Measurements from ENCODE around the gene RPL36A. TPM values are rescaled to one million over a fixed set of nuclear protein-coding genes. Genes with fewer than 3 reads are reported as not detected.

Gene RPL36A
- total RNA-seq, 1 donor from 2014 or later, result 427 TPM

DNA sequence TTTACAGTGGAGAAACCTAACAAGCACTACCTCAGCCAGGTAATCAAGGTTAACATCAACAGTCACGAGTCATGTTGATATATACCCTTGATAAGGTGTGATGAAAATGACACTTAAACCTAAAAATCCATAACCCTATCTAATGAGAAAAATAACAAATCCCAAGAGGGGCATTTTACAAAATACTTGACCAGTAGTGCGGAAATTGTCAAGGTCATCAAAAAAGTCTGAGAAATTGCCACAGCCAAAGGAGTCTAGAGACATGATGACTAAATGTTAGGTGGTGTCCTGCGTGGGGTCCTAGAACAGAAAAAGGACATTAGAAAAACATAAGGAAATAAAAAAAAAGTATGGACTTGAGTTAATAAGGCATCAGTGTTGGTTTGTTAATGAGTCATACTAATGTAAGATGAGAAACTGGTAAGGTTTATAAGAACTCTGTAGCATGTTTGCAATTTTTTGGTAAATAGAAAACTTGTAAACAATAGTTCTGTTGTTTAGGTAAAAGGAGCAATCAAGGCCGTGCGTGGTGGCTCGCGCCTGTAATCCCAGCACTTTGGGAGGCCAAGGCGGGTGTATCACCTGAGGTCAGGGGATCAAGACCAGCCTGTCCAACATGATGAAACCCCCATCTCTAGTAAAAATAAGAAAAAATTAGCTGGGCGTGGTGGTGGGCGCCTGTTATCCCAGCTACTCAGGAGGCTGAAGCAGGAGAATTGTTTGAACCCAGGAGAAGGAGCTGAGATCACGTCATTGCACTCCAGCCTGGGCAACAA lies 2.9 kb downstream of the RPL36A start:
- DNase-seq (ENCODE audit: low spot score), result no peak

DNA sequence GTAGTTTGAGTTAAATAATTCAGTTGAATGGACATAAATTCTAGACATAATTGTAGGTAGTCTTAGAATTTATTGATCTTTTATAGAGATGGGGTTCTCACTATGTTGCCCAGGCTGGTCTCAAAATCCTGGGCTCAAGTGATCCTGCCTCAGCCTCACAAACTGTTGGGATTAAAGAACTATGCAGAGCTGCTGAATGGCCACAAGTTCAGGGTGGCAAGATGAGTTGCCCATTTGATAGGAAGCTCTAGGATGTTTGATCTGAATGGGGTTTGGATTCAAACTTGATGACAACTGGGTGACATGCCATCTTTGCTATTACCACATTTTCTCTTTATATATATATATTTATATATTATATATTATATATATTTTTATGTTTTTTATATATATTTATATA lies 3.6 kb downstream of the RPL36A start:
- no peak for DNase-seq (ENCODE audit: low spot score)

DNA sequence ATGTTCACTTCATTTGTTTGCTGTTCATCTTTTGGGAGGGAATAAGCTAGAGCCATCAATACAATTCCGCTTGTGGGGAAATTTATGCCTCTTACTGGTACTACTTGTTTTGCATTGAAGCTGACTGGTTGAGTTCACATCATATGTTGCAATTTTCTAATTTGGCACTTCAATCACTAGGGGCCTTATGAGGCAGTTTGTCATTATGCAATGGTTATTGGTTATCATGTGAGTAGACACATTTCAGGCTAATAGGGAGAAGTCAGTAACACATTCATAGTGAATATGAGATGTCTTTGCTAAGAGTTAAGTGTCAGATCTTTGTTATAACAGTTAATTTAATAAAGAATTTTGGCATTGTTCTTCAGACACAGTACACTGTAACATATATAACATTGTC lies 5.0 kb downstream of the RPL36A start:
- no peak for DNase-seq (ENCODE audit: low spot score)

DNA sequence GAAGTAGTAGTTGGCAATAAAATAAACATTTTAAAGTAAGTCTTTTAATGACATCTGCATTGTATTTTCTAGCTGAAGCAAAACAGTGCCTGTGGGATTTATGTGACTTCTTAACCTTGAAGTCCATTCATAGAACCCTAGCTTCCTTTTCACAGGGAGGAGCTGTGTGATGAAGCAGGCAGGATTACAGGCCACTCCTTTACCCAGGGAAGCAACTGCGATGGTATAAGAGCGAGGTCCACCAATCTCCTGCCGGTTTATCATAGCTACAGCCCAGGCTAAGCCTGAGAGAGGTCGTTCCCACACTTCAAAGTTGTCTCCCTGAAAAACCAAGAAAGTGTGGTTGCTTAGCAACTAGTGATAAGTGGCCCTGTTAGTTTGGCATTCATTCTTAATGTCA lies 7.0 kb downstream of the RPL36A start:
- DNase-seq (ENCODE audit: low spot score), result no peak

DNA sequence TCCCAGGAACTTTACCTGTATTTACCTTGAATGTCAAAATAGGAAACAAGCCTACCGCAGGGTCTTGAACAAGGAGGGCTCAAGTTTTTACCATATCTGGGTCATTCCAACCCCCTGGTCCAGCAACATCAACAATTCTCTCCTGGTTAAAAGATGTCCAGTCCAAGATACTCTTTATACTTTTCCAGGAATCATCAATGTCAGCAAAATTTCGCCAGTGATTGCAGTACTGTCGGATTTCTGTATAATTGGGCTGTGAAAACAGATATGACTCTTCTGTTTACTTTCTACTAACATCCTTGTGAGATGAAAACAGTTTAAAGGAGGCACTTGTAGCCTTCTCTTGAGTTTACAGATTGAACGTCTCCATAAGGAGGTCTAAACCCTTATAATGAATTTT lies 7.9 kb downstream of the RPL36A start:
- no peak for DNase-seq (ENCODE audit: low spot score)

DNA sequence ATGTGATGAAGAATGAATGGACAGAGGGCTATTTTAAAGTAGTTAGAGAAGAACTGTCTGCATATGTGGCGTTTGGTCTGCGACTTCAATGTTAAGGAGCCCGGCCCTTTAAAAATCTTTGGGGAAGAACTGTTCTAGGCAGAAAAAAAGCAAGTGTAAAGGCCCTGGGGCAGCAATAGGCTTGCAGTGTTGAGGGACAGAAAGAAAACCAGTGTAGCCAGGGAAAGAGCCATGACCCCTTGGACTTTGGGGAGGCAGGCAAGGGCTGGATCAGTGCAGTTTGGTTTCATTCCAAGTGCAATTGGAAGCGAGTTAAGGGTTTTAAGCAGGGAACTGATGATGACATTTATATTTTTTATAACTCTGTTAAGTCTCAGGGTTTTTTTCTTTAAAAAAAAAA lies 9.0 kb downstream of the RPL36A start:
- no peak for DNase-seq (ENCODE audit: low spot score)

DNA sequence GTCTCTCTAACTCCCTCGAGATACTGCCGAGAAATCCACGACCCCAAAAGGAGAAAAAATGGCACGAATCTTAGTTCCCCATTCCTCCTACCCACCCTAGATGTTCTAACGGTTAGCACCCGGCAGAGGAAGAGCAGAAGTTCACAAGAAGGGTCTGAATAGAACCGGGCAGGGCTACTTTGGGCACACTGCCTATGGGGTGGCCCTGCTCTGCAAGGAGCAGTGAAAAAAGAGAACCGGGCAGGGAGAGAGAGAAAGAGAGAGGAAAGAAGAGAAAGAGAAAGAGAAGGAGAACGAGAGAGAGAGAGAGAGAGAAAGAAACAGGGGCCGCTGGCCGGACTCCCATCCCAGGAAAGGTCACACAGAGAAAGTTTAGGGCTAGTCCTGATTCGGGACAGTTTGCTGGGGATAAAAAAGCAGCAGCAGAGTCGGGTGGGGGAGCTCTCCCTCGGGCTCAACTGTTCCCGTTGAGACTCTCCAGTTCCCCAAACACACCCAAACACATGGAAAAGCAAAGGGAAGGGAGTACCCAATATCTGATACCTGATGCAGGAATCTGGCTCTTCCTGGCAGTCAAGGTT lies 16.4 kb downstream of the RPL36A start:
- no peak for DNase-seq (ENCODE audit: low spot score)

DNA sequence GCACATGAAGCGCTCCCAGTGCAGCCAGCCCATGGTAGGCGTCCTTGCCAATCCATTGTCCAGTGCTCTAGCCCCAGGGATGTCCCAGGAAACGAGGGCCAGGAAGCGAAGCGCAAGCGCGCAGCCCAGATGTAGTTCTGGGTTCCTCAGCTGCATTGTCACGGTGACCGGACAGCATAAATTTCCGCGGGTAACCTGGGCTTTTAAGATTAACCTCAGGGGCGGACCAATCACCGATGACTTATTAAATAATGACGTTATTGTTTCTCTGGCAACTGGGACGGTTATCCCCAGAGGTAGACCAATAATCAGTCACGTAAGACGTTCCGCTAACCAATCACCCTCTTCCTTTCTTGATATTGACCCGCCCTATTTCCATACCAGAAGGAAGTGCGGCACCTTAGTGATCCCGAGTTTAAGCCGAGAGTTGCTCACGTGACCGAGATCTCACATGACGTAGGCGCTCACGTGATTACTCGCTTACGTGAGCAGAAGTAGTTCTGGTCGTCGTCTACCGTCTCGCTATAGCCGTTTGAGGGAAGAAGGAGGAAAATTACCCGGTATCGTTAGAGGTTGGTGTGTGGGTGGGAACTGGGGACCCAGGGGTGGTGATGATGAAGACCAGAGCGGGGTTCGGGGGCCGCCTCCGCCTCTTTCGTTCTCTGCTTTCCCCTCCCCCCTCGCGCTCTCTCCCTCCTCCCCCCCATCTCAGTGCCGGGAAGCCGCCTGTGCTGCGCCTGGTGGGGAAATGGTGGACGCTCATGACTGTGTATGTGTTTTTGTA lies 17.1 kb downstream of the RPL36A start, which contains the start of the genes GLA and HNRNPH2:
Gene GLA, minus strand, starts transcription at position 178 of the 784 bp plus-strand sequence. Its CDS starts 22 bp downstream, at position 156.
Gene HNRNPH2, plus strand, starts transcription at position 475 of the 784 bp plus-strand sequence. CDS start 3,767 bp downstream, outside the sequence.
- DNase-seq (ENCODE audit: low spot score), result peak; percentile 92

DNA sequence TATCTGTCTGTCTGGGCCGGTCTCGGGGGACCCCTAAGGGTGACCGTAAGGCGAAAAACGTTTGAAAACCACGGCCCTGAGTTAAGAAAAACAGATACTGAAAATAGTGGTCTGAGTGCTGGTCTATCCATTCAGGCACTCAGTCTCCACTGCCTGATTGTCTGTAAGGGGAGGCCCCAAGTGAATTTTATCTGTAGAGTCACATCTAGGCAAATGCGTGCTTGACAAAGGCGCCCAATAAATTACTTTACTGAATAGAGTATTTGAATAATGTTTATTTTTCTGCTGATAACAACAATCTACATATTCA lies 17.7 kb downstream of the RPL36A start:
- DNase-seq (ENCODE audit: low spot score), result no peak

DNA sequence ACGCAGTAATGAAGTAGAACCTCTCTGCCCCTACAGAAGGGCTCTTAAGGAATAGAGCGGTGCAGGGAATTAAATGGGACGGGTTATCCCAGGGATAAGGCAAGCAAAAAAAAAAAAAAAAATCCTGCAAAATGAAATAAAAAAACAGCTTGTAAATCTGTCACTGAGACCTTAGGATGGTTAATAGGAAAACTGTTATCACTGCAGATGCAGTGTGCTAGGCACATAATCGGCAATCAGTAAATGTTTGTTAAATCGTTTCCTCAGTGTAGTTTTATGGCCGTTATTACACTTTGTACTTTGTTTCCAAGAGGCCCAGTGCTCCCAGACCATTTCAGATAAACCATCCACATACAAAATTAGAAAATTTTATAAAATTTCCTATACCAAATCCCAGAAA lies 18.2 kb downstream of the RPL36A start:
- DNase-seq (ENCODE audit: low spot score), result no peak

DNA sequence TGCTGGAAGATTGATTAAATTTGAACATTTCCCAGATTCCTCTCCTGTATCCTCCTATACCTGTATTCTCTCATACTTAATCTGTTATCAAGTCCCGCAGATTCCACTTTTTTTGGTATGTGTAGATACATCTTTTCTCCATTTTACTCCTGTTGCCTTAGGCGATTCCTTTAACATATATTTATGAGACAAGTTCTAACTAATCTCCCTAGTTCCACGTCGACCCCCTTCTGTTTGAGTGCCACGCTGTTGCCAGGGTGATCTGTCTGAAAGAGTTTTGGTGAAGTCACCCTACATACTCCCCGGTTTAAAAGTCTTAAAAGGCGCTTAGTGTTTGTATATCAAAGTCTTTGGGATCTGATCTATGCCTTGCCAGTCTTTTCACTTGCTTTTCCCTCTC lies 19.6 kb downstream of the RPL36A start:
- DNase-seq (ENCODE audit: low spot score), result no peak

DNA sequence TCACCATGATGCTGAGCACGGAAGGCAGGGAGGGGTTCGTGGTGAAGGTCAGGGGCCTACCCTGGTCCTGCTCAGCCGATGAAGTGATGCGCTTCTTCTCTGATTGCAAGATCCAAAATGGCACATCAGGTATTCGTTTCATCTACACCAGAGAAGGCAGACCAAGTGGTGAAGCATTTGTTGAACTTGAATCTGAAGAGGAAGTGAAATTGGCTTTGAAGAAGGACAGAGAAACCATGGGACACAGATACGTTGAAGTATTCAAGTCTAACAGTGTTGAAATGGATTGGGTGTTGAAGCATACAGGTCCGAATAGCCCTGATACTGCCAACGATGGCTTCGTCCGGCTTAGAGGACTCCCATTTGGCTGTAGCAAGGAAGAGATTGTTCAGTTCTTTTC lies 21.2 kb downstream of the RPL36A start:
- DNase-seq (ENCODE audit: low spot score), result no peak

DNA sequence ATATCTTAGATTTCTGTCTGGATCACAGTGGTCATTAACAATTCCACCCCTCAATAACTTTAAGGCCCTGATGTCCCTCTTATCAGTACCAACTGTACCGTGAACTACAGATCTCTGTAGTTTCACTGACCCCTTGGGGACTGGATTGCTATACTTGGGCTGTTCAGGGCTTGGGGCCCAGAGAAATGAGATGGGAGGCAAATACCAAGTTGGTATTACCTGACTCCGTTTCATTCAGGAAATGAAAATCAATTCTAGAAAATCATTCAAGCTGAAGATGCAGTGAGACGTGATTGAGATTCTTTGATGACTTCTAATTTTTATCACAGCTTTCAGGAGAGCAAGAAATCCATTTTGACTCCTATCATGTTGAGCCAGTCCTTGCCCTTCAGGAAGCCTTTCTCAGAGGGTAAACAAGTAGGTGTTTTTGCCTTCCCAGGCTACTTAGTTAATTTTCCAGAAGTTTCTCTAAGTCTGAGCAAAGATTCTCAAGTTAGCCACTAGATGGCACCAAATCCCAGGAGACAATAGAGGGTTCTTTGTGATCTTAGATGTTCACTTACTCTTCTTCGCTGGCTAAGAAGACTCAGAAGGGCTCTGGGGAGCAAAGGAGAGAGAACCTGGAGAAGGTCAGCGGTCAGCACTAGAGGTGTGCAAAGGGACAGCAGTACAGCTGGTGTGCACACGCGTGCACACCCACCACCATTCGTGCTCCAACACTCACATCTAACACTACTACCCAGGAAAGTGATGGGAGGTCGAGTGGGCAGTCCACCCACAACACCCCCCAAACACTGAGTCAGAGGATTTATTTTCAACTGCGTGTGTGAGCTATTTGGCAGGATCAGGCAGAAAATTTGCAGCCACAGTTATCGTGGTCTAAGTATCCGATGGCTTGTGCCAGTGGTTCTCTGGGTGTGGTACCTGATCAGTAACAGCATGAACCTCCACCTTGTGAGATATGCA lies 24.7 kb downstream of the RPL36A start:
- DNase-seq (ENCODE audit: low spot score), result no peak

DNA sequence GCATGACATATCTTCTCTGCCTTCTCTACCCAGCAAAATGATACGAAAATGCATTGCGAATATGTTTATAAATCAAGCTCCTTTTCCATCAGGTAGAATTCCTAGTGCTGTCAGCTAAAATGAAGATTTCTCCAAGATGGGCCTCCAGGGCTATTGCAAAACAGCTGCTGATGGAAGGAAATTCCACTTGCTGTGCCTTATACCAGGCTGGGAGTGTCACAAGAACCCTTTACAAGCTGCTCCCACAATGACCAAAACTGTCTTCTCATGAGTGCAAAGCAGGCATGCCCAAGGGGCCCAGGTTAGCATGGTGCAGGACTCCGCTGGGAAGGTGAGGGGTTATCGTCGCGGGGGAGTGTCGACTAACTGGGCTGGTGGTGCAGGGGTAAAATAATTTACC lies 25.9 kb downstream of the RPL36A start:
- no peak for DNase-seq (ENCODE audit: low spot score)

DNA sequence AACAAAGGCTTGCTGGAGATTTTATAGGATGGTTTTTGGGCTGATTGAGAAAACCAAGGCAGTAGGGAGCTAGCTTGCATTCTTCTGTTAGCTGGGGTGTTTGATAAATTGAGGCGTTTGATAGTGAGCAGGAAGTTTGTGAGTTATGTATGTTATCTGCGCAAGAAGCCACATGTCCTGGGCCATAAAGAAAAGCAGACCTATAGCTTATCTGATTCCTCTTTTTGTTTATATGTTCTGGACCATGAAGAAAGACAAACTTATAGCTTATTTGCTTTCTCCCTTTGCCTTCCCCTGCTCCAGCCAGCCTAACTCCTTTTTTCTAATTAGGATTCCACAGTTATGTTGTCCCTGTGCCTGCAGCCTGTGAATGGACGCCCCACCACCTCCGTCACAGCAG lies 26.4 kb downstream of the RPL36A start:
- DNase-seq (ENCODE audit: low spot score), result no peak

DNA sequence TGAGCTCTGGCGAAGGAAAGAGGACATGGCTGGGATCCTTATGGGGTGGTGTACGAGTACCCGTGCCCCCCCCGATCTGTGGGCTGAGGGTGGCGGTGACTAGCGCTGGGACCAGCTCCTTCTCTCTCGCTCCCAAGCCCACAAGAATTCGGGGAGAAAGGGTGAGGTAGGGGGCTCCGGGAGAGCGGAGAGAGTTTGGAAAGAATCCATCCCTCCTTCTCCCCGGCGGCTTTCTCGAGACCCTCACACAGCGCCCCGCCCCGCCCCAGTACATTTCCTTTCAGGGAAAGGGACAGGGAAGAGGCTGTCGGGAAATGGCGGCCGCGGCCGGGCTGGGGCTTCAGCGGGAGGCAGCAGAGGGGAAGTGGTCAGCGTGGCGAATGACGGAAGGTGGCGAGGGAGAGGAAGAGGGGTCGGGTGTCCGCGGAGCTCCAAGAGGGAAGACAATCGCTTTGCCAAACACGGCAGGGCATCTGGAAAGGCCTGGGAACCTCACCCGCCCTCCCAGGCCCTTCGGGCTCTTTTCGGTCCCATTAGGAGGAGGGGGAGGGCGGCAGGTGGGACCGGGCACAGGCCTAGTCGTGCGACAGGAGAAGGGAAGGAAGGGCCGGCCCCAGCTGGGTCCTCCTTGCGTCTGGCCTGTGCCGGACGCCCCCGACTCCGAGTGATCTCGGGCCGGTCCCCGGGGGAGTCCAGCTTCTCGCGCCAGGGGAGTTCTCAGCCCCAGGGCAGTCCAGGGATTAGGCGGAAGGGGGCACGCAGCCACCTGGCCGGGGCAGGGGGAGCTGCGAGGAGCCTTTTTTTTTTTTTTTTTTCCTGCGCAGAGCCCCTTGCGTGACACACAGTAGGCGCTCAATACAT lies 27.4 kb downstream of the RPL36A start:
- DNase-seq (ENCODE audit: low spot score), result peak; percentile 64

DNA sequence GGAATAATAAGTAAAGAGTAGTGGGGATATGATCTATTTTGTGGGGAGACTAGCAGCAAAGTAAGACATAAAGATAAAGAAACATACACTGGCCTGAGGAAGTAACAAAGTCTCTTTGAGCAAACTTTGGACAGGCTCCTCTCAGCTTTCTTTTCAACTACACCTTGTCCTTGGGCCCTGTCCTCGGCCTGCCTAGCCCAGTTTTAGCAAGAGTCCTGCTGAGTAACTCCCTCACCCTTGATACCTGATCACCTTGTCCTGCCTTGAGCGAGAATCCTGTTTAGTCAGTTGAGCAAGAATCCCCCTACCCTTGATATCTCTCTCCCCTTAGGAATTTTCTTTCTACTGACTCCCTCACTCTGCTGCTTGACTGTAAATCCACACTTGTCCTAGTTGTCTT lies 28.7 kb downstream of the RPL36A start:
- no peak for DNase-seq (ENCODE audit: low spot score)

DNA sequence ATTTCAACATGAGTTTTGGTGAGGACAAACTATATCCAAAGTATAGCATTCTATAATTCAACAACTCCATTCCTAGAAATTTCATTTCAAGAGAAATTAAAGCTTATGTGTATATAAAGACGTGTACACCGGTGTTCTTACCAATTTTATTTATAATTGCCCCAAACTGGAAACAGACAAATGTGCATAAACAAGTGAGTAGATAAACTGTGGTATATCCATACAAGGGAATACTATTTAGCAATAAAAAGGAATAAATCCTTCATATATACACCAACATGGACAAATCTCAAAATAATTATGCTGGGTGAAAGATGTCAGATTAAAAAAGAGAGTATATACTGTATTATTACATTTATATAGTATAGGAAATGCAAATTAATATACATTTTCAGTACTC lies 37.1 kb downstream of the RPL36A start:
- DNase-seq (ENCODE audit: low spot score), result no peak

DNA sequence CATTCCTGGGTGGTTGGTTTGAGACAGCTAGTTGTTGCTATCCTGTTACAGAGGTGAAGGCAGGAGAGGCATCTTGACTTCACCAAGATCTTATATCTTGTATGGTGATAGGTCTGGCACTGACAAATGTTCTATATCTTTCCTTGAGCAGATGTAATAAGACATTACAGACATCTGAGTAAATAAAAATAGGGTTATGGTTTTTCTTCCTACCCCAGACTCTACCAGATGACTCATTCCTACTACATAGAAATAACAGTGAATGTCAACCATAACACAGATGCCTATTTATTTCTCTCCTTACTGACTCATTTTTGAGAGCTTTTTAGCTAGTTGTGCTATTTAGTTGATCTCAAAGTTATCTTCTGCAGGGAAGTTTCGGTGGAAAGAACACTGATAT lies 39.1 kb downstream of the RPL36A start:
- DNase-seq (ENCODE audit: low spot score), result no peak

DNA sequence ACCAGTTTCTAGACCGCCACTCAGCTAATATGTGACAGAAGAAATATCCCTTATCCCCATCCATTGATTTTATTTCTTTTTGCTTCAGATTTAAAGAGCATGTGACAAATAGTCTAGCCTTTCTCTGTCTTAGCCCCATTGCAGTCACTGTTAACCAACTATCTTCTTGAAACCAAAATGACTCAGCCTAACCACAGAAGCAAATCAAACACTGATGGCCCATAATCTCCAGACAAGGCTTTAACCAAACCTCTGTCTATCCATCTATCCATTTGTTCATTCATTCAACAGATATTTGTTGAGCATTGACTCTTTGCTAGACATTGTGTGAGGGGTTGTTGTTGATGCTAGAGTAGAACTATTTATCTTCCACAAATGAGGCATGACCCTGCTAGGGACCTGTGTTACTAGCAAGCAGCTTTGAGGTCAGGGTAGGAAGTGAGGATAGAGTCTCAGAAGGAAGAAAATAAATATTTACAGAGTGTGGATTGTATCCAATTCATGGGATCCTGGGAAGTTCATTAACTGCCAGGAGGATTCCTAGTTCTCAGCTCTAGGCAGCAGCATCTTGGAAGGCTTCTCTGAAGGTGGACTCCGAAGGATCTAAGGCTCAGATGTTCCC lies 39.8 kb downstream of the RPL36A start:
- DNase-seq (ENCODE audit: low spot score), result no peak
